Heart right ventricle (tissue), 16 donors: Measurements from ENCODE around the gene GPR155. TPM values are rescaled to one million over a fixed set of nuclear protein-coding genes. Genes with fewer than 3 reads are reported as not detected.
"Not testable (repeated sequence)": the region's sequence is repeated elsewhere in the genome, so short reads cannot be mapped to it uniquely, and the experiment has no call there.

ENCODE experiments used
- ATAC-seq, 8 donors: fragments of 200-7000 bp; cut with Tn5 transposase; one replicate each; pipeline ENCODE4 v1.9.1; 2020; ENCODE audit warnings: mild to moderate bottlenecking in 8 of 8, moderate library complexity in 8 of 8, moderate number of reproducible peaks in 1 of 8
- DNase-seq, 2 donors: peaks; one replicate each; pipeline ENCODE4 v3.0.0-alpha.2; 2020
- H3K27ac ChIP-seq, 10 donors: fragments of 200-600 bp; sonication (generic) in 2 of 10; one replicate each; pipeline versions ENCODE4 v1.5.0 to v1.8.0; 2020 to 2022; ENCODE audit warnings: mild to moderate bottlenecking in 3 of 10
- H3K27me3 ChIP-seq, 7 donors: fragments of 200-600 bp; one replicate each; pipeline ENCODE4 v1.8.0; 2021 to 2022; ENCODE audit warnings: mild to moderate bottlenecking in 2 of 7
- H3K36me3 ChIP-seq, 9 donors: fragments of 200-600 bp; sonication (generic) in 1 of 9; one replicate each; pipeline versions ENCODE4 v1.5.0 to v1.8.0; 2020 to 2022; ENCODE audit warnings: mild to moderate bottlenecking in 2 of 9
- H3K4me1 ChIP-seq, 9 donors: fragments of 200-600 bp; sonication (generic) in 1 of 9; one replicate each; pipeline versions ENCODE4 v1.5.0 to v1.8.0; 2020 to 2022; ENCODE audit warnings: mild to moderate bottlenecking in 4 of 9
- H3K4me3 ChIP-seq, 10 donors: fragments of 200-600 bp; sonication (generic) in 2 of 10; one replicate each; pipeline versions ENCODE4 v1.5.0 to v1.8.0; 2020 to 2022; ENCODE audit warnings: mild to moderate bottlenecking in 7 of 10, moderate library complexity in 2 of 10
- H3K9me3 ChIP-seq, 11 donors: fragments of 200-600 bp in 10 of 11; sonication (generic) in 2 of 11; one replicate each; pipeline versions ENCODE4 v1.5.0 to v1.8.0; 2013 to 2022; ENCODE audit warnings: mild to moderate bottlenecking in 2 of 11, control low read depth in 1 of 11, moderate library complexity in 1 of 11
- CTCF ChIP-seq, 9 donors: fragments of 200-600 bp; sonication (generic) in 2 of 9; IDR thresholded peaks; one replicate each; pipeline versions ENCODE4 v1.5.0 to v1.8.0; 2021 to 2022; ENCODE audit warnings: antibody characterized with exemption in 9 of 9, mild to moderate bottlenecking in 5 of 9, moderate library complexity in 1 of 9
- WGBS, 2 donors: extraction: QIAGEN DNeasy Blood & Tissue Kit; methylation state at CpG; one replicate each; pipeline ENCODE4 v1.1.7; 2013; ENCODE audit warnings: inconsistent platforms in 1 of 2; 5-methylcytosine and 5-hydroxymethylcytosine counted together
- intact Hi-C, 10 donors: fragments of 100-400 bp; cut with DNase I; formaldehyde crosslinking; loops; one replicate each; pipeline versions ENCODE4 v1.11.1 to v1.14.2; 2022
- polyA plus RNA-seq, 2 donors: library from polyadenylated mRNA; stranded (reverse); fragments of 200-250 nt; gene quantifications; one replicate each; pipeline ENCODE4 v1.2.3, GENCODE V29; 2013
- total RNA-seq, 10 donors: library from RNA; stranded (reverse); fragmentation: NEBNext Ultra II Directional in 3 of 10; extraction: Animal tissue kit (Norgen Biotek cat#: 25700) in 3 of 10; gene quantifications; one replicate each; pipeline versions ENCODE4 v1.2.1 to v1.2.4, GENCODE V29; 2021 to 2023
- donor health status: Arrhythmogenic right ventricular cardiomyopathy.
- donor health status: ischemic (EF 13 %, LVEDD 7.1; RV severe dilation, severe dysfunction).
- donor health status: healthy with polysubstance abuse.
- donor health status: DM: no; HTN: yes; CAD: no.
- donor health status: DM: no; HTN: no; CAD: no.
- donor health status: ischemic (EF 25% LVEDD 6.9; RV normal size, moderate dysfunction).
- donor health status: ischemic (EF 25% LVEDD 5.7; RV mildly dilated, moderate dysfunction).
- donor health status: healthy.
- donor health status: DM: yes; HTN: yes; CAD: no.
- donor health status: Ischemic cardiomyopathy.
- donor health status: ischemic (EF 35%, LVEDD 5.7; RV mildly dilated, moderate dysfunction).
- donor health status: nonischemic (EF 11% LVEDD 7.7; RV severe dilation, severe dysfunction).
- donor health status: DM: yes; HTN: yes; CAD: no.
- donor health status: PGD.
- donor health status: ischemic (EF 29% LVEDD 5.4; RV normal size, mild dysfunction).
- donor health status: nonischemic (EF 23%, LVEDD 6.1; RV moderate dilation, normal function).

GPR155 gene
- total and polyA plus RNA-seq, 12 donors, result 2.3 to 17.9 (median 13.2) TPM

- intact Hi-C loops, result loop anchor here in 3 of 10 donors (5.0 to 10.0 kb wide), 3 partner anchors 76 to 116 kb away; partner anchors contain the start of gene WIPF1 (in 1 of the 3)
- peaks cover 0 to 26% (median 10%) of the 10 kb centered on the region in 9 donors for H3K4me1 ChIP-seq
- H3K27ac ChIP-seq, result peak overlapping the region in 9 of 10 donors; percentile 53 to 93 (median 81)
- H3K27me3 ChIP-seq, result no peaks in the 10 kb centered on the region
- ATAC-seq (peak; percentile 7 to 54 (median 28)), DNase-seq (peak; percentile 23 to 24)
- 7 to 12% methylated on average over 23 of the region's 23 CpGs for WGBS, 2 donors
- H3K9me3 ChIP-seq, result no peaks in the 10 kb centered on the region
- peaks cover 0 to 20% (median 5%) of the 10 kb centered on the region in 9 donors for H3K36me3 ChIP-seq
- H3K4me3 ChIP-seq, result peak overlapping the region; percentile 68 to 99 (median 84)
- no peak for TF ChIP-seq CTCF (IDR thresholded peaks at IDR 0.05)
Measured at GRCh38 chr2:174485788-174486562, 854 bp downstream of the GPR155 start.

- intact Hi-C loops, result loop anchor here in 3 of 10 donors (5.0 to 10.0 kb wide), 3 partner anchors 77 to 117 kb away; partner anchors contain the start of gene WIPF1 (in 1 of the 3)
- not testable (repeated sequence) for ATAC-seq
Measured at GRCh38 chr2:174485045-174485444, 1.8 kb downstream of the GPR155 start.

GRCh38 chr2:174484573-174484972 lies 2.3 kb downstream of the GPR155 start:
- no peak for DNase-seq
- no peaks in the 10 kb centered on the region for H3K27me3 ChIP-seq
- ATAC-seq, result no peak
- H3K27ac ChIP-seq, result no peak overlapping the region
- H3K36me3 ChIP-seq, result peaks cover 0 to 34% (median 5%) of the 10 kb centered on the region in 9 donors
- H3K4me3 ChIP-seq, result no peak overlapping the region
- TF ChIP-seq CTCF (IDR thresholded peaks at IDR 0.05), result no peak
- peaks cover 0 to 26% (median 10%) of the 10 kb centered on the region in 9 donors for H3K4me1 ChIP-seq
- H3K9me3 ChIP-seq, result no peaks in the 10 kb centered on the region
- 95 to 98% methylated on average over 2 of the region's 2 CpGs for WGBS, 2 donors
- intact Hi-C loops, result loop anchor here in 1 of 10 donors (10.0 kb wide), 1 partner anchor 110 kb away; the partner anchor contains the start of gene WIPF1

More at GRCh38 chr2:174485045-174485444, 1.8 kb downstream of the GPR155 start:
- H3K27ac ChIP-seq, H3K9me3 ChIP-seq, H3K27me3 ChIP-seq, DNase-seq: not testable (repeated sequence)
- H3K4me3 ChIP-seq, result peak overlapping the region in 7 of 10 donors; percentile 73 to 99 (median 91)
- 86 to 90% methylated on average over 9 of the region's 9 CpGs for WGBS, 2 donors
- peaks cover 0 to 29% (median 5%) of the 10 kb centered on the region in 9 donors for H3K36me3 ChIP-seq
- peaks cover 0 to 26% (median 10%) of the 10 kb centered on the region in 9 donors for H3K4me1 ChIP-seq

GRCh38 chr2:174482854-174483253 lies 4.0 kb downstream of the GPR155 start:
- H3K36me3 ChIP-seq, result peaks cover 0 to 51% (median 5%) of the 10 kb centered on the region in 9 donors
- H3K27me3 ChIP-seq, result no peaks in the 10 kb centered on the region
- DNase-seq (no peak), ATAC-seq (no peak)
- no peak overlapping the region for H3K4me3 ChIP-seq
- H3K9me3 ChIP-seq, result no peaks in the 10 kb centered on the region
- H3K4me1 ChIP-seq, result peaks cover 0 to 24% (median 10%) of the 10 kb centered on the region in 9 donors
- no peak for TF ChIP-seq CTCF (IDR thresholded peaks at IDR 0.05)
- no peak overlapping the region for H3K27ac ChIP-seq
- WGBS, 2 donors, result 97 to 98% methylated on average over 6 of the region's 6 CpGs
- intact Hi-C loops, result loop anchor here in 1 of 10 donors (10.0 kb wide), 1 partner anchor 112 kb away; the partner anchor contains the start of gene WIPF1
